Psoas muscle (tissue), 8 donors: ENCODE results near the gene DCC. TPM values are rescaled to one million over a fixed set of nuclear protein-coding genes. Genes with fewer than 3 reads are reported as not detected.

Source experiments
- ATAC-seq, 4 donors: fragments of 200-7000 bp; cut with Tn5 transposase; one replicate each; pipeline ENCODE4 v1.9.1; 2020; ENCODE audit warnings: moderate library complexity in 3 of 4, mild to moderate bottlenecking in 2 of 4
- DNase-seq, 2 donors: peaks; one replicate each; pipeline ENCODE4 v3.0.0-alpha.2; 2020
- H3K27ac ChIP-seq: fragments of 200-600 bp; one replicate; pipeline ENCODE4 v1.8.0; 2022
- H3K27me3 ChIP-seq, 3 donors: fragments of 200-600 bp in 1 of 3; one replicate each; pipeline versions ENCODE4 v1.6.1 to v1.8.0; 2013 to 2022; ENCODE audit warnings: low read length in 2 of 3, mild to moderate bottlenecking in 2 of 3, moderate library complexity in 1 of 3; ENCODE audit not compliant: insufficient read depth in 3 of 3
- H3K36me3 ChIP-seq, 2 donors: fragments of 200-600 bp in 1 of 2; one replicate each; pipeline versions ENCODE4 v1.6.1 to v1.8.0; 2013 to 2022; ENCODE audit warnings: low read depth in 1 of 2, mild to moderate bottlenecking in 1 of 2, moderate library complexity in 1 of 2; ENCODE audit not compliant: insufficient read depth in 1 of 2
- H3K4me1 ChIP-seq: fragments of 200-600 bp; one replicate; pipeline ENCODE4 v1.8.0; 2022
- H3K4me3 ChIP-seq: fragments of 200-600 bp; one replicate; pipeline ENCODE4 v1.8.0; 2022; ENCODE audit warnings: mild to moderate bottlenecking
- H3K9me3 ChIP-seq: fragments of 200-600 bp; one replicate; pipeline ENCODE4 v1.8.0; 2022
- CTCF ChIP-seq: fragments of 200-600 bp; IDR thresholded peaks from one replicate; pipeline ENCODE4 v1.8.0; 2022; ENCODE audit warnings: antibody characterized with exemption
- WGBS, 3 donors: extraction: QIAGEN DNeasy Blood & Tissue Kit; methylation state at CpG; one replicate each; pipeline versions ENCODE4 v1.1.6 to v1.1.7; 2013; 5-methylcytosine and 5-hydroxymethylcytosine counted together
- intact Hi-C, 2 donors: fragments of 100-400 bp; cut with DNase I; formaldehyde crosslinking; loops; one replicate each; pipeline versions ENCODE4 v1.11.0 to v1.14.2; 2022
- polyA plus RNA-seq, 3 donors: library from polyadenylated mRNA; stranded (reverse); fragments of 200-250 nt; gene quantifications; one replicate each; pipeline ENCODE4 v1.2.3, GENCODE V29; 2013
- total RNA-seq, 4 donors: library from RNA; stranded (reverse); fragmentation: NEBNext Ultra II Directional in 2 of 4; extraction: Animal tissue kit (Norgen Biotek cat#: 25700) in 2 of 4; gene quantifications; one replicate each; pipeline versions ENCODE4 v1.2.1 to v1.2.4, GENCODE V29; 2021 to 2023
- donor health status: healthy with polysubstance abuse.
- donor health status: DM: no; HTN: no; CAD: no; lungs with moderate emphysema.
- donor health status: Bipolar disorder and iron deficiency.
- donor health status: healthy.
- donor health status: DM: yes; HTN: yes; CAD: no.
- donor health status: DM: no; HTN: no; CAD: no.
- donor health status: DM: no; HTN: no; CAD: no.
- donor health status: DM: yes; HTN: yes; CAD: no.

The DCC gene
- total and polyA plus RNA-seq, 7 donors = 0.01 to 0.02 TPM; not detected in 5

- Histone ChIP-seq H3K36me3 (no peaks in the 10 kb centered on the region), H3K27ac (no peak overlapping the region), H3K4me3 (no peak overlapping the region), H3K9me3 (no peaks in the 10 kb centered on the region), H3K27me3 (no peaks in the 10 kb centered on the region), H3K4me1 (no peaks in the 10 kb centered on the region)
- intact Hi-C loops = no loop called here
- TF ChIP-seq CTCF = no peak
- DNase-seq = no peak
- ATAC-seq = no peak
- WGBS, 3 donors = 49 to 59% (median 57%) methylated on average over 2 of the region's 2 CpGs
These were observed 360.8 kb downstream of the DCC start for GRCh38 chr18:52700816-52701215.

GRCh38 chr18:52701219-52701935 lies 361.4 kb downstream of the DCC start:
- intact Hi-C loops = no loop called here
- H3K36me3 ChIP-seq = no peaks in the 10 kb centered on the region
- no peak for ATAC-seq
- H3K4me1 ChIP-seq = no peaks in the 10 kb centered on the region
- H3K9me3 ChIP-seq = no peaks in the 10 kb centered on the region
- TF ChIP-seq CTCF = no peak
- no peak overlapping the region for H3K27ac ChIP-seq
- WGBS, 3 donors = 84 to 85% (median 84%) methylated on average over 5 of the region's 5 CpGs
- H3K27me3 ChIP-seq = no peaks in the 10 kb centered on the region
- no peak for DNase-seq
- no peak overlapping the region for H3K4me3 ChIP-seq

GRCh38 chr18:52715421-52715820 lies 375.4 kb downstream of the DCC start:
- no peak for ATAC-seq
- intact Hi-C loops = no loop called here
- Histone ChIP-seq H3K4me1 (no peaks in the 10 kb centered on the region), H3K27me3 (no peaks in the 10 kb centered on the region), H3K9me3 (no peaks in the 10 kb centered on the region), H3K4me3 (no peak overlapping the region), H3K36me3 (no peaks in the 10 kb centered on the region), H3K27ac (no peak overlapping the region)
- no peak for DNase-seq
- TF ChIP-seq CTCF = no peak
- WGBS, 3 donors = 70 to 81% (median 77%) methylated on average over 4 of the region's 4 CpGs

GRCh38 chr18:52715991-52716390 lies 376.0 kb downstream of the DCC start:
- H3K36me3 ChIP-seq = no peaks in the 10 kb centered on the region
- WGBS, 3 donors = 67 to 80% (median 75%) methylated on average over 7 of the region's 7 CpGs
- TF ChIP-seq CTCF = no peak
- no peak overlapping the region for H3K27ac ChIP-seq
- no peaks in the 10 kb centered on the region for H3K9me3 ChIP-seq
- no peaks in the 10 kb centered on the region for H3K27me3 ChIP-seq
- no peaks in the 10 kb centered on the region for H3K4me1 ChIP-seq
- intact Hi-C loops = no loop called here
- ATAC-seq = no peak
- no peak for DNase-seq
- no peak overlapping the region for H3K4me3 ChIP-seq

- H3K36me3 ChIP-seq = no peaks in the 10 kb centered on the region
- ATAC-seq (no peak), DNase-seq (no peak)
- no peaks in the 10 kb centered on the region for H3K9me3 ChIP-seq
- H3K4me1 ChIP-seq = no peaks in the 10 kb centered on the region
- no peak for TF ChIP-seq CTCF
- H3K27ac ChIP-seq = no peak overlapping the region
- 27 to 30% (median 29%) methylated on average over 3 of the region's 3 CpGs for WGBS, 3 donors
- intact Hi-C loops = no loop called here
- H3K27me3 ChIP-seq = no peaks in the 10 kb centered on the region
- no peak overlapping the region for H3K4me3 ChIP-seq
These were observed 377.0 kb downstream of the DCC start for GRCh38 chr18:52716973-52717372.
